Measurements from ENCODE around the gene VEZF1.

Gene VEZF1

GRCh38 chr17:57931488-57932137 is 56.4 kb downstream of the VEZF1 start:
- no peak overlapping the region for H3K4me3 ChIP-seq (ENCODE audit: low read length)
- peaks cover 40% of the 10 kb centered on the region for H3K4me1 ChIP-seq (ENCODE audit: control insufficient read depth, insufficient read depth, low read length)
- H3K9ac ChIP-seq (ENCODE audit: low read length), result peak overlapping the region; percentile 1
- H3K9me3 ChIP-seq (ENCODE audit: control insufficient read depth, low read length), result no peaks in the 10 kb centered on the region
- DNase-seq (ENCODE audit: low read depth), result no peak
- no peaks in the 10 kb centered on the region for H3K27me3 ChIP-seq (replicated peaks; ENCODE audit: control insufficient read depth, insufficient read depth, low read length)
- H3K36me3 ChIP-seq (ENCODE audit: control insufficient read depth, insufficient read depth, low read length, severe bottlenecking), result no peaks in the 10 kb centered on the region

- no peak for DNase-seq (ENCODE audit: low read depth)
Observed at GRCh38 chr17:57930239-57930638, 57.8 kb downstream of the VEZF1 start.

GRCh38 chr17:57929386-57929785 is 58.7 kb downstream of the VEZF1 start:
- H3K27me3 ChIP-seq (replicated peaks; ENCODE audit: control insufficient read depth, insufficient read depth, low read length), result no peaks in the 10 kb centered on the region
- no peak overlapping the region for H3K9ac ChIP-seq (ENCODE audit: low read length)
- peaks cover 22% of the 10 kb centered on the region for H3K4me1 ChIP-seq (ENCODE audit: control insufficient read depth, insufficient read depth, low read length)
- H3K9me3 ChIP-seq (ENCODE audit: control insufficient read depth, low read length), result no peaks in the 10 kb centered on the region
- no peak overlapping the region for H3K4me3 ChIP-seq (ENCODE audit: low read length)
- H3K36me3 ChIP-seq (ENCODE audit: control insufficient read depth, insufficient read depth, low read length, severe bottlenecking), result no peaks in the 10 kb centered on the region
- no peak for DNase-seq (ENCODE audit: low read depth)

More at GRCh38 chr17:57930239-57930638, 57.8 kb downstream of the VEZF1 start:
- peaks cover 27% of the 10 kb centered on the region for H3K4me1 ChIP-seq (ENCODE audit: control insufficient read depth, insufficient read depth, low read length)
- no peak overlapping the region for H3K9ac ChIP-seq (ENCODE audit: low read length)
- H3K27me3 ChIP-seq (replicated peaks; ENCODE audit: control insufficient read depth, insufficient read depth, low read length), result no peaks in the 10 kb centered on the region
- no peaks in the 10 kb centered on the region for H3K36me3 ChIP-seq (ENCODE audit: control insufficient read depth, insufficient read depth, low read length, severe bottlenecking)
- no peak overlapping the region for H3K4me3 ChIP-seq (ENCODE audit: low read length)
- no peaks in the 10 kb centered on the region for H3K9me3 ChIP-seq (ENCODE audit: control insufficient read depth, low read length)

- no peak overlapping the region for H3K4me3 ChIP-seq (ENCODE audit: low read length)
- H3K9ac ChIP-seq (ENCODE audit: low read length), result no peak overlapping the region
- DNase-seq (ENCODE audit: low read depth), result no peak
- H3K9me3 ChIP-seq (ENCODE audit: control insufficient read depth, low read length), result no peaks in the 10 kb centered on the region
- no peaks in the 10 kb centered on the region for H3K36me3 ChIP-seq (ENCODE audit: control insufficient read depth, insufficient read depth, low read length, severe bottlenecking)
- H3K27me3 ChIP-seq (replicated peaks; ENCODE audit: control insufficient read depth, insufficient read depth, low read length), result no peaks in the 10 kb centered on the region
- H3K4me1 ChIP-seq (ENCODE audit: control insufficient read depth, insufficient read depth, low read length), result peaks cover 22% of the 10 kb centered on the region
Observed at GRCh38 chr17:57928928-57929327, 59.1 kb downstream of the VEZF1 start.

- H3K36me3 ChIP-seq (ENCODE audit: control insufficient read depth, insufficient read depth, low read length, severe bottlenecking), result peaks cover 4% of the 10 kb centered on the region
- no peaks in the 10 kb centered on the region for H3K9me3 ChIP-seq (ENCODE audit: control insufficient read depth, low read length)
- H3K9ac ChIP-seq (ENCODE audit: low read length), result no peak overlapping the region
- peak; percentile 94 for DNase-seq (ENCODE audit: low read depth)
- H3K4me3 ChIP-seq (ENCODE audit: low read length), result no peak overlapping the region
- H3K4me1 ChIP-seq (ENCODE audit: control insufficient read depth, insufficient read depth, low read length), result peaks cover 23% of the 10 kb centered on the region
- H3K27me3 ChIP-seq (replicated peaks; ENCODE audit: control insufficient read depth, insufficient read depth, low read length), result no peaks in the 10 kb centered on the region
Observed at GRCh38 chr17:57927048-57927723, 60.9 kb downstream of the VEZF1 start.

GRCh38 chr17:57926723-57927047 is 61.4 kb downstream of the VEZF1 start:
- H3K9ac ChIP-seq (ENCODE audit: low read length), result no peak overlapping the region
- H3K36me3 ChIP-seq (ENCODE audit: control insufficient read depth, insufficient read depth, low read length, severe bottlenecking), result peaks cover 4% of the 10 kb centered on the region
- no peaks in the 10 kb centered on the region for H3K9me3 ChIP-seq (ENCODE audit: control insufficient read depth, low read length)
- H3K4me3 ChIP-seq (ENCODE audit: low read length), result no peak overlapping the region
- no peaks in the 10 kb centered on the region for H3K27me3 ChIP-seq (replicated peaks; ENCODE audit: control insufficient read depth, insufficient read depth, low read length)
- no peak for DNase-seq (ENCODE audit: low read depth)
- H3K4me1 ChIP-seq (ENCODE audit: control insufficient read depth, insufficient read depth, low read length), result peaks cover 26% of the 10 kb centered on the region

- Histone ChIP-seq H3K36me3 (ENCODE audit: control insufficient read depth, insufficient read depth, low read length, severe bottlenecking) (peaks cover 4% of the 10 kb centered on the region), H3K9ac (ENCODE audit: low read length) (no peak overlapping the region), H3K9me3 (ENCODE audit: control insufficient read depth, low read length) (no peaks in the 10 kb centered on the region), H3K4me1 (ENCODE audit: control insufficient read depth, insufficient read depth, low read length) (peaks cover 25% of the 10 kb centered on the region), H3K27me3 (replicated peaks; ENCODE audit: control insufficient read depth, insufficient read depth, low read length) (no peaks in the 10 kb centered on the region), H3K4me3 (ENCODE audit: low read length) (no peak overlapping the region)
- DNase-seq (ENCODE audit: low read depth), result no peak
Observed at GRCh38 chr17:57925361-57925990, 62.6 kb downstream of the VEZF1 start.

- Histone ChIP-seq H3K4me3 (ENCODE audit: low read length) (no peak overlapping the region), H3K9ac (ENCODE audit: low read length) (no peak overlapping the region), H3K4me1 (ENCODE audit: control insufficient read depth, insufficient read depth, low read length) (peaks cover 23% of the 10 kb centered on the region), H3K36me3 (ENCODE audit: control insufficient read depth, insufficient read depth, low read length, severe bottlenecking) (peaks cover 4% of the 10 kb centered on the region), H3K27me3 (replicated peaks; ENCODE audit: control insufficient read depth, insufficient read depth, low read length) (no peaks in the 10 kb centered on the region), H3K9me3 (ENCODE audit: control insufficient read depth, low read length) (no peaks in the 10 kb centered on the region)
- DNase-seq (ENCODE audit: low read depth), result no peak
Observed at GRCh38 chr17:57924677-57925076, 63.4 kb downstream of the VEZF1 start.

All from adipocyte (in vitro differentiated cells).